Measurements from ENCODE around the gene TSC2.

DNA sequence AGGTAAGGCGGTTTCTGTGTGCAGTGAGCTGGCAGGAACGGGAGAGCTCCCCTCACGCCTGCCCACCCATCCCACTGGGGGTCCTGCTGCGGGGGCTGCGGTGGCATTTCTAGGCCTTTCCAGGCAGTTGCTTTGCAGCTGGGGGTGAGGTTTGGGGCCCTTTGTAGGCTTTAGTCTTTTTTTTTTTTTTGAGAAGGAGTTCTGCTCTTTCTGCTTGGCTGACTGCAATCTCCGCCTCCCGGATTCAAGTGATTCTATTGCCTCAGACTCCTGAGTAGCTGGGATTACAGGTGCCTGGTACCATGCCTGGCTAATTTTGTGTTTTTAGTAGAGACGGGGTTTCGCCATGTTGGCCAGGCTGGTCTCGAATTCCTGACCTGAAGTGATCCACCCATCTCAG lies 11.1 kb downstream of the TSC2 start:
- TF ChIP-seq CTCF (IDR thresholded peaks at IDR 0.05; ENCODE audit: low read depth, low read length), result no peak
- TF ChIP-seq EZH2phosphoT487 (IDR thresholded peaks at IDR 0.05; ENCODE audit: low read depth), result no peak

Data from OCI-LY3 (cell line).